ENCODE results near the gene PSORS1C1. TPM values are rescaled to one million over a fixed set of nuclear protein-coding genes. Genes with fewer than 3 reads are reported as not detected.
"Not testable (repeated sequence)": the region's sequence is repeated elsewhere in the genome, so short reads cannot be mapped to it uniquely, and the experiment has no call there.

Gene PSORS1C1
- total and polyA plus RNA-seq, 2 donors (not counting 1 experiment from before 2014, with no cell fraction given), result 0.40 to 0.66 TPM

DNA sequence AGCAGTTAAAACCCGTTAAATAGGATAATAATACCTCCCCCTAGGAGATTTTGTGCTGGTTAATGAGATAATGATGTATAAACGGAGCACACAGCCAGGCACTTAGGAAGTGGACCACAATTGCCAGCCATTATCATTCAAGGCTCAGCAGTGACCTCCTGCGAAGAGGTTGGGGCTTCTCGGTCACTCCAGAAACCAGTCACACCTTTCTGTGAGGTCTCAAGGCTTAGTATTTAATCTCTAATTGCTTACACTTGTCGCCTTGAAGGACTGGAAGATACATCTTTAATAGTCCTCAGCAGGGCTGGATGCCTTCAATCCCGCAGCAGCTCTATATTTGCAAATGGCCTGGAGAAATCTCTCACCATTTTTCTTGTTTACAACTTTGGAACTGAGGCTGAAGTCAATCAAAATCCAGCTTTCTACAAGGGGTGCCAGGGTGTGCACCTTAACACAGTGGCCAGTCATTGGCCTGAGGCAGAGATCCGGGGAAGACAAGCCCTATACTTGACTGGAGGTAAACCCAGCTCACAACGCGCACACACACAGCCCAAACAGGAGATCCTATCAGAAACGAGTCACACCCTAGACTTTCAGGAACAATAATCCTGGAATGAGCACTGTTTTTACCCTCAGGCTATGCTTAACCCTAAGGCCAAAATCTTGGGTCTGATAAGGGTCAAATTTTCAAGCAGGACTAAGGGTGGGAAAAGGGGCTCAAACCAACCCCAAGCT, 54.7 kb downstream of the PSORS1C1 start:
- Histone ChIP-seq H3K4me1 (ENCODE audit: control insufficient read depth, extremely low read depth, insufficient read depth, low read length) (no peaks in the 10 kb centered on the region), H3K36me3 (ENCODE audit: control insufficient read depth, insufficient read depth, low read length) (no peaks in the 10 kb centered on the region), H3K9me3 (ENCODE audit: control insufficient read depth, insufficient read depth, low read depth, low read length) (no peaks in the 10 kb centered on the region), H3K79me2 (ENCODE audit: control insufficient read depth, insufficient read depth, low read length) (no peaks in the 10 kb centered on the region), H2AFZ (ENCODE audit: low read length) (no peak overlapping the region), H3K9ac (ENCODE audit: insufficient read depth, low read length) (no peak overlapping the region), H3K27ac (ENCODE audit: insufficient read depth, low read length) (no peak overlapping the region), H3K4me2 (ENCODE audit: extremely low read depth, insufficient read depth, low read length) (no peak overlapping the region), H3K4me3 (replicated peaks in 1 of 4; ENCODE audit: control extremely low read depth in 1 of 4, insufficient read depth in 1 of 4, low read depth in 3 of 4, low read length in 4 of 4) (no peak overlapping the region), H4K20me1 (ENCODE audit: control insufficient read depth, extremely low read depth, insufficient read depth, low read length) (no peaks in the 10 kb centered on the region), H3K27me3 (ENCODE audit: control insufficient read depth, insufficient read depth, low read length) (no peaks in the 10 kb centered on the region)
- DNase-seq (ENCODE audit: low read depth in 2 of 2), result no peak
- TF ChIP-seq, protein P1, sequence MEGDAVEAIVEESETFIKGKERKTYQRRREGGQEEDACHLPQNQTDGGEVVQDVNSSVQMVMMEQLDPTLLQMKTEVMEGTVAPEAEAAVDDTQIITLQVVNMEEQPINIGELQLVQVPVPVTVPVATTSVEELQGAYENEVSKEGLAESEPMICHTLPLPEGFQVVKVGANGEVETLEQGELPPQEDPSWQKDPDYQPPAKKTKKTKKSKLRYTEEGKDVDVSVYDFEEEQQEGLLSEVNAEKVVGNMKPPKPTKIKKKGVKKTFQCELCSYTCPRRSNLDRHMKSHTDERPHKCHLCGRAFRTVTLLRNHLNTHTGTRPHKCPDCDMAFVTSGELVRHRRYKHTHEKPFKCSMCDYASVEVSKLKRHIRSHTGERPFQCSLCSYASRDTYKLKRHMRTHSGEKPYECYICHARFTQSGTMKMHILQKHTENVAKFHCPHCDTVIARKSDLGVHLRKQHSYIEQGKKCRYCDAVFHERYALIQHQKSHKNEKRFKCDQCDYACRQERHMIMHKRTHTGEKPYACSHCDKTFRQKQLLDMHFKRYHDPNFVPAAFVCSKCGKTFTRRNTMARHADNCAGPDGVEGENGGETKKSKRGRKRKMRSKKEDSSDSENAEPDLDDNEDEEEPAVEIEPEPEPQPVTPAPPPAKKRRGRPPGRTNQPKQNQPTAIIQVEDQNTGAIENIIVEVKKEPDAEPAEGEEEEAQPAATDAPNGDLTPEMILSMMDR (conservative IDR thresholded peaks at IDR 0.05 in 1 of 2, IDR thresholded peaks at IDR 0.05 in 1 of 2; ENCODE audit: low read depth in 1 of 2, low read length in 2 of 2), result no peak

DNA sequence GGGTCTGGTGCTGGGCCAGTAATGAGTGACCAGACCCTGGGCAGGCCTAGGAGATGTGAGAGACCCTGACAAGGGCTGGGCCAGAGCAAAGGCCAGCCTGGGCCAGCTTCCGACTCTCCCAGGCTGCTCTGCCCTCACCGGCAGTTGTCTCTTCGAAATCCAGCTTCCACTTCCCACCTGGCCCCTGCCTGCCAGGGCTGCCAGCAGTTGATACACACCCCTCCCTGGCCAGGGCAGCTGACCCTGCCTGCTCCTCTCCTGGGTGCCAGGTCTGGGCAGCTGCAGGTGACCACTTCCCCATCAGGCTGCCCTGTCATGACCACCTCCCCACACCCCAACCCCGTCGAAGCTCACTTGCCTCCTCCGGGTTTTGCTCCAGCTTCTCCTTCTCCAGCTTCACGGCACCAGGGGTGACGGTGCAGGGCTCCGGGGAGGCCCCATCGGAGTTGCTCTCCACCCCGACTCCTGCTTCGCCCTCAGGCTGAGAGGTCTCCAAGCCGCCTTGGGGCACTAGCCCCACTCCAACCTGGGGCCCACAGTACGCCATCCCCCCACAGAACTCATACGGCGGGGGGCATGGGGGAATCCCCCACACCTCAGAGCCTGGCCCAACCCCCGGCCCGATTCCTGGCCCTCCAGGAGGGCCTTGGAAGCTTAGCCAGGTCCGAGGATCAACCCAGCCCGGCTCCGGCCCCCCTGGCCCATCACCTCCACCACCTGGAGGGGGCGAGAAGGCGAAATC, 55.4 kb downstream of the PSORS1C1 start:
- DNase-seq (ENCODE audit: low read depth in 2 of 2); H3K9me3 ChIP-seq (ENCODE audit: control insufficient read depth, insufficient read depth, low read depth, low read length); H3K4me3 ChIP-seq (replicated peaks in 1 of 4; ENCODE audit: control extremely low read depth in 1 of 4, insufficient read depth in 1 of 4, low read depth in 3 of 4, low read length in 4 of 4); H3K27ac ChIP-seq (ENCODE audit: insufficient read depth, low read length); H3K4me2 ChIP-seq (ENCODE audit: extremely low read depth, insufficient read depth, low read length); H3K36me3 ChIP-seq (ENCODE audit: control insufficient read depth, insufficient read depth, low read length); H3K9ac ChIP-seq (ENCODE audit: insufficient read depth, low read length); H2AFZ ChIP-seq (ENCODE audit: low read length); H3K4me1 ChIP-seq (ENCODE audit: control insufficient read depth, extremely low read depth, insufficient read depth, low read length); H4K20me1 ChIP-seq (ENCODE audit: control insufficient read depth, extremely low read depth, insufficient read depth, low read length); H3K27me3 ChIP-seq (ENCODE audit: control insufficient read depth, insufficient read depth, low read length); H3K79me2 ChIP-seq (ENCODE audit: control insufficient read depth, insufficient read depth, low read length): not testable (repeated sequence)

GRCh38 chr6:31170600-31170881, 55.9 kb downstream of the PSORS1C1 start, which contains the start of gene POU5F1:
POU5F1 (minus strand) TSS chr6:31170682; CDS start chr6:31170620, 62 bp downstream.
- Histone ChIP-seq H2AFZ (ENCODE audit: low read length) (no peak within 1 kb of the TSS), H3K4me3 (replicated peaks in 1 of 4; ENCODE audit: control extremely low read depth in 1 of 4, insufficient read depth in 1 of 4, low read depth in 3 of 4, low read length in 4 of 4) (no peak within 1 kb of the TSS), H3K27me3 (ENCODE audit: control insufficient read depth, insufficient read depth, low read length) (no peaks in the 10 kb centered on the region), H3K36me3 (ENCODE audit: control insufficient read depth, insufficient read depth, low read length) (no peaks in the 10 kb centered on the region), H3K9me3 (ENCODE audit: control insufficient read depth, insufficient read depth, low read depth, low read length) (no peaks in the 10 kb centered on the region), H3K9ac (ENCODE audit: insufficient read depth, low read length) (no peak within 1 kb of the TSS), H3K27ac (ENCODE audit: insufficient read depth, low read length) (no peak within 1 kb of the TSS), H3K79me2 (ENCODE audit: control insufficient read depth, insufficient read depth, low read length) (no peaks in the 10 kb centered on the region), H4K20me1 (ENCODE audit: control insufficient read depth, extremely low read depth, insufficient read depth, low read length) (no peaks in the 10 kb centered on the region), H3K4me1 (ENCODE audit: control insufficient read depth, extremely low read depth, insufficient read depth, low read length) (peaks cover 3% of the 10 kb centered on the region), H3K4me2 (ENCODE audit: extremely low read depth, insufficient read depth, low read length) (no peak within 1 kb of the TSS)
- TF ChIP-seq, protein P1 (conservative IDR thresholded peaks at IDR 0.05 in 1 of 2, IDR thresholded peaks at IDR 0.05 in 1 of 2; ENCODE audit: low read depth in 1 of 2, low read length in 2 of 2), result no peak
- no peak for TF ChIP-seq EZH2 (IDR thresholded peaks at IDR 0.05; ENCODE audit: low read length, missing control alignments)
- no peak for DNase-seq (ENCODE audit: low read depth in 2 of 2)
